Skeletal muscle satellite cell (primary cell): ENCODE data around the gene TNS4.

Source experiments
- H3K27me3 ChIP-seq: 2 replicates; pipeline ENCODE4 v1.7.0; 2013; ENCODE audit warnings: low read length; ENCODE audit not compliant: control insufficient read depth, insufficient read depth
- H3K36me3 ChIP-seq: 2 replicates; pipeline ENCODE4 v1.7.0; 2013; ENCODE audit warnings: mild to moderate bottlenecking, control low read depth, low read length; ENCODE audit not compliant: insufficient read depth
- H3K4me1 ChIP-seq: 2 replicates; pipeline ENCODE4 v1.7.0; 2013; ENCODE audit warnings: low read length; ENCODE audit not compliant: control insufficient read depth, insufficient read depth
- H3K4me2 ChIP-seq: 2 replicates; pipeline ENCODE4 v1.7.0; 2013; ENCODE audit warnings: mild to moderate bottlenecking, low read length
- H3K4me3 ChIP-seq: 2 replicates; pipeline ENCODE4 v1.7.0; 2013; ENCODE audit warnings: low read length
- H3K9ac ChIP-seq: 2 replicates; pipeline ENCODE4 v1.7.0; 2013; ENCODE audit warnings: mild to moderate bottlenecking, low read depth, low read length, moderate library complexity
- H3K9me3 ChIP-seq: replicated peaks from 2 replicates; pipeline ENCODE4 v1.7.0; 2013; ENCODE audit warnings: mild to moderate bottlenecking, control low read depth, low read length

TNS4 gene

DNA sequence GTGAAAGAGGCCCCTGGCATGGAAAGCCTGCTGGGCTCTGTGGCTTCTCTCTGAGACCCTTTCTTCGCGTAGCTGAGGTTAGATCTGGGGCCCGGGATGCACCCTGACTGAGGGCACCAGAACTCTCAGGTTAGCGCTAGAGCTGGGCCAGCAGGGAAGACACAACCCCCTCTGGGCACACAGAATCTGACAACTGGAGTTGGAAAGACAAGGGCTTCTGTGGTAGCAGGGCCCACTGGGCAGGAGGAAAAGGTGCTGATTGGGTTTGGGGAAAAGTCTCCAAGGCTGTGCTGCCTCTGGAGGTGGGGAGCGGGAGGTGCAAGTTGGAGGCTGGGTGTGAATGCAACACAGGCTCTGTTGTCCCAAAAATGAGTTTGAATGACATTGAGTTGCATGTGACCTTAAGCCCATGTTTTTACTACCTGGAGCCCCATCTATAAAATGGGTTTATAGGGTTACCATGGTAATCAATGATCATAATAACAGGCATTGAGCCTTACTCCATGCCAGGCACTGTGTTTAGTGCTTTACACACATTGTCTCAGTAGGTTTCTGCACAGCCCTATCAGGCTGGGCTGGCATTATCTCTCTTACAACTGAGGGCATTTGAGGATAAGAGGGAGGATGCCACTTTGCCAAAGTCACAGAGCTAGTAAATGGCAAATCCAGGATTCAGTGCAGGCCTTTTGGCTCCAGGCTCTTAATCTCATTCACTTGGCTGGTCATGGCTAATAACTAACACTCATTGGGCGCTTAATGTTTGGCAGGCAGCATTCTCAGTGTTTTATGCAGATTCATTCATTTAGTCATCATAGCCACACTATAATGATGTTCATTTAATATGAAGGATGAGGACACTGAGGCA lies 67.6 kb downstream of the TNS4 start:
- Histone ChIP-seq H3K4me3 (no peak overlapping the region), H3K4me2 (no peak overlapping the region), H3K4me1 (peaks cover 16% of the 10 kb centered on the region), H3K36me3 (no peaks in the 10 kb centered on the region), H3K27me3 (no peaks in the 10 kb centered on the region), H3K9ac (no peak overlapping the region), H3K9me3 (no peaks in the 10 kb centered on the region)

GRCh38 chr17:40432864-40433528 lies 68.4 kb downstream of the TNS4 start:
- peaks cover 16% of the 10 kb centered on the region for H3K4me1 ChIP-seq
- H3K4me2 ChIP-seq = no peak overlapping the region
- H3K9ac ChIP-seq = no peak overlapping the region
- H3K27me3 ChIP-seq = no peaks in the 10 kb centered on the region
- H3K36me3 ChIP-seq = no peaks in the 10 kb centered on the region
- H3K4me3 ChIP-seq = no peak overlapping the region
- no peaks in the 10 kb centered on the region for H3K9me3 ChIP-seq

DNA sequence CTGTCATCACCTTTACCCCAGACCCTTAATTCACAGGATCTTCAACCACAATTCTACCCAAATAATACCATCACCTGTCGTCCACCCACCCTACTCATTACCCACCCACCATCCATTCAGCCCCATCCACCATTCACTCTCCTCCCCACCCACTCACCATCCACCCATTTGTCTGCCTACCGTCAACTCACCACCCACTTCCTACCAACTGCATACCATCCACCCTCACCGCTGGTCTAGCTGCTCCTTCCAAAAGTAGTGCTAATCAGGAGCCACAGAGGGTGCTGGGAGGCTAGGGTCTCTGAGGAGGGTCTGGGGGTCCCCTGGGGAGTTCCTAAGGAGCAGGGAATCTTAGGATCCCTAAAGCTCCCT lies 70.2 kb downstream of the TNS4 start:
- no peaks in the 10 kb centered on the region for H3K9me3 ChIP-seq
- no peaks in the 10 kb centered on the region for H3K27me3 ChIP-seq
- no peak overlapping the region for H3K4me3 ChIP-seq
- H3K36me3 ChIP-seq = no peaks in the 10 kb centered on the region
- no peak overlapping the region for H3K4me2 ChIP-seq
- H3K9ac ChIP-seq = no peak overlapping the region
- peaks cover 5% of the 10 kb centered on the region for H3K4me1 ChIP-seq

DNA sequence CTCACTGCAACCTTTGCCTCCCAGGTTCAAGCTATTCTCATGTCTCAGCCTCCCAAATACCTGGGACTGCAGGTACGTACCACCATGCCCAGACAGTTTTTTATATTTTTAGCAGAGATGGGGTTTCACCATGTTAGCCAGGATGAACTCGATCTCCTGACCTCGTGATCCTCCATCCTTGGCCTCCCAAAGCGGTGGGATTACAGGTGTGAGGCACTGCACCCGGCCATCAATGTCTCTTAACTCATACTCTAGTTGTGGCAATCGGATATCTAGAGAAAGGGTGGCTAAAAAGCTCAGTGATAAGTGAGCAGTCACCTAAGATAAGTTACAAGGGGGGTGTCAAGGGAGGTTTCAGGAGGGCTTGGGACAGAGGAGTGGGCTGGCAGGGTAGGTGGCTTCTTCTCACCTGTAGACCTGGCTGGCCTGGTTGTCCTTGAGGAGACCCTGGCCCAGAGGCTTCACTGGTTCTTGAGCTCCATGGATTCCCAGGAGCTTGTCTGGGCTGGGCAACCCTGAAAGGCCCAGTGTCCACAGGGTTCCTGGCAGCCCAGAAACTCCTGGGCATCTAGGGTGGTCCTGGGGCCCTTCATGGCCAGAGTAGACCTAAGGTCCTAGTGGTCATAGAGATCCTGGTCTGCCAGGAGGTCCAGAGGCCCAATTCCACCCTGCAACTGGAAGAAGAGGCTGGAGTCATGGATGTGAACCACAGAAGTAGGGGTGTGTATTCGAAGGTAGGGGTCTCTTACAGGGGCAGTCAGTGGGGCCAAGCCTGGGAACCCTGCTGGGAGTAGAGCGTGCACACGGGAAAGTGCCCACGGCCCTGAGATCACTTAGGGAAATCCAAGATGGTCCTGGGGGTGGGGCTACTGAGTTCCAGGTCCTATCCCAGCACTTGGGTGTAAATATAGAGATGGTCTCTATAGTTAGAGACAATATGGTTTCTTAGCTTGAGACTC lies 70.9 kb downstream of the TNS4 start:
- Histone ChIP-seq H3K9ac (no peak overlapping the region), H3K4me2 (no peak overlapping the region), H3K4me3 (no peak overlapping the region), H3K9me3 (no peaks in the 10 kb centered on the region), H3K36me3 (no peaks in the 10 kb centered on the region), H3K27me3 (no peaks in the 10 kb centered on the region), H3K4me1 (peaks cover 5% of the 10 kb centered on the region)

GRCh38 chr17:40427002-40427491 lies 74.4 kb downstream of the TNS4 start:
- H3K9ac ChIP-seq = no peak overlapping the region
- H3K27me3 ChIP-seq = no peaks in the 10 kb centered on the region
- no peaks in the 10 kb centered on the region for H3K36me3 ChIP-seq
- no peak overlapping the region for H3K4me2 ChIP-seq
- H3K4me1 ChIP-seq = no peaks in the 10 kb centered on the region
- no peaks in the 10 kb centered on the region for H3K9me3 ChIP-seq
- no peak overlapping the region for H3K4me3 ChIP-seq
